Measurements from ENCODE around the gene INPP4A. TPM values are rescaled to one million over a fixed set of nuclear protein-coding genes. Genes with fewer than 3 reads are reported as not detected.

Gene INPP4A
- total and polyA plus RNA-seq, 9 of the 15 experiments (the other 6 are each of a cell fraction or from before 2014, with no cell fraction given) = 1.8 to 15.7 (median 8.3) TPM

DNA sequence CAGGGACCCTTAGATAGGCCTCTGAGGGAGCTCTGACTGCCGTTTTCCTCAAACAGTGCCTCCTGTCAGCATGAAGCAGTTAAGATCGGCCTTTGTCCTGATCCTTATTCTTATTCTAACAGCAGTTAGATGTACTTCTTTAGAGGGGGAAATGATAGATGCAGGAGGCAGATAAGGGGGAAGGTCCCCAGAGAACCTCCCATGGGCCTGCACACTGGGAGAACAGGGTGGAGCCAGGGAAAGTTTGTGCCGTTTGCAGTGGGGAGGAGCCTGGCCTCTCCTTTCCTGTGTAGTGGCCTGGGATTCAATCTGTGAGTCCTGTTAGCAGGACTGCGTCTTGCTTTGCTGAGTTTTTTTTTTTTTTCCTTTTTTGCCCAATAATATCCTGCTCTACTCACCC lies 7.9 kb upstream of the INPP4A start:
- Histone ChIP-seq H3K27me3 (ENCODE audit: control insufficient read depth in 2 of 2, insufficient read depth in 2 of 2, low read length in 2 of 2) (no peaks in the 10 kb centered on the region), H3K9me1 (ENCODE audit: control insufficient read depth, insufficient read depth, low read length) (no peaks in the 10 kb centered on the region), H3K9ac (ENCODE audit: insufficient read depth in 1 of 2, low read depth in 2 of 2, low read length in 2 of 2) (no peak overlapping the region), H3K9me3 (replicated peaks; ENCODE audit: control insufficient read depth, insufficient read depth, low read depth, low read length) (peaks cover 3% of the 10 kb centered on the region), H2AFZ (ENCODE audit: low read depth, low read length) (no peak overlapping the region; the same call in 1 of the 2 replicates), H3K79me2 (ENCODE audit: control insufficient read depth, insufficient read depth, low read length) (no peaks in the 10 kb centered on the region), H4K20me1 (replicated peaks; ENCODE audit: control insufficient read depth, insufficient read depth, low read length) (no peaks in the 10 kb centered on the region), H3K4me1 (replicated peaks in 1 of 2; ENCODE audit: control insufficient read depth in 2 of 2, insufficient read depth in 2 of 2, low read length in 2 of 2) (no peaks in the 10 kb centered on the region; a peak in 1 of 5 replicates), H3K4me2 (ENCODE audit: insufficient read depth, low read length) (no peak overlapping the region), H3K36me3 (ENCODE audit: control insufficient read depth, insufficient read depth, low read length) (no peaks in the 10 kb centered on the region), H3K27ac (ENCODE audit: extremely low read depth, low read depth, low read length) (no peak overlapping the region), H3K4me3 (no peak overlapping the region)
- ATAC-seq = peak; percentile 47; the same call in 1 of the 3 replicates
- POLR2A ChIA-PET = no interaction called here
- 25% methylated on average over 4 of the region's 4 CpGs for WGBS (ENCODE audit: insufficient coverage, low coverage, missing lambda C conversion rate)
- in situ Hi-C loops (cut with MboI) = no loop called here
- intact Hi-C loops (cut with micrococcal nuclease) = no loop called here
- no peak for TF ChIP-seq SP2 (IDR thresholded peaks at IDR 0.05; ENCODE audit: extremely low read depth, low read depth, low read length, poor library complexity, severe bottlenecking)
- no peak for TF ChIP-seq SRSF1 (IDR thresholded peaks at IDR 0.05; ENCODE audit: low read depth, low read length)
- TF ChIP-seq, protein P1, sequence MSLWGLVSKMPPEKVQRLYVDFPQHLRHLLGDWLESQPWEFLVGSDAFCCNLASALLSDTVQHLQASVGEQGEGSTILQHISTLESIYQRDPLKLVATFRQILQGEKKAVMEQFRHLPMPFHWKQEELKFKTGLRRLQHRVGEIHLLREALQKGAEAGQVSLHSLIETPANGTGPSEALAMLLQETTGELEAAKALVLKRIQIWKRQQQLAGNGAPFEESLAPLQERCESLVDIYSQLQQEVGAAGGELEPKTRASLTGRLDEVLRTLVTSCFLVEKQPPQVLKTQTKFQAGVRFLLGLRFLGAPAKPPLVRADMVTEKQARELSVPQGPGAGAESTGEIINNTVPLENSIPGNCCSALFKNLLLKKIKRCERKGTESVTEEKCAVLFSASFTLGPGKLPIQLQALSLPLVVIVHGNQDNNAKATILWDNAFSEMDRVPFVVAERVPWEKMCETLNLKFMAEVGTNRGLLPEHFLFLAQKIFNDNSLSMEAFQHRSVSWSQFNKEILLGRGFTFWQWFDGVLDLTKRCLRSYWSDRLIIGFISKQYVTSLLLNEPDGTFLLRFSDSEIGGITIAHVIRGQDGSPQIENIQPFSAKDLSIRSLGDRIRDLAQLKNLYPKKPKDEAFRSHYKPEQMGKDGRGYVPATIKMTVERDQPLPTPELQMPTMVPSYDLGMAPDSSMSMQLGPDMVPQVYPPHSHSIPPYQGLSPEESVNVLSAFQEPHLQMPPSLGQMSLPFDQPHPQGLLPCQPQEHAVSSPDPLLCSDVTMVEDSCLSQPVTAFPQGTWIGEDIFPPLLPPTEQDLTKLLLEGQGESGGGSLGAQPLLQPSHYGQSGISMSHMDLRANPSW (CRISPR knock-in tag; IDR thresholded peaks at IDR 0.05) = no peak
- TF ChIP-seq TAF7 (tag; IDR thresholded peaks at IDR 0.05) = no peak
- no peak for TF ChIP-seq CXXC5 (CRISPR knock-in tag; IDR thresholded peaks at IDR 0.05)
- FAIRE-seq = no peak
- DNase-seq (ENCODE audit: extremely low read depth in 1 of 4, low spot score in 3 of 4) = no peak
- CTCF ChIA-PET (ENCODE audit: low intra/inter-chr PET ratio) = no interaction called here
- no TSS peak for BruUV-seq (replicated peaks)
